Lung (tissue), 13 donors: ENCODE measurements around the gene ZBTB2. TPM values are rescaled to one million over a fixed set of nuclear protein-coding genes. Genes with fewer than 3 reads are reported as not detected.
"Not testable (repeated sequence)": the region's sequence is repeated elsewhere in the genome, so short reads cannot be mapped to it uniquely, and the experiment has no call there.

Experiments used
- ATAC-seq: fragments of 200-7000 bp; cut with Tn5 transposase; one replicate; pipeline ENCODE4 v1.9.1; 2020; ENCODE audit warnings: moderate number of reproducible peaks; ENCODE audit not compliant: insufficient read depth, low FRiP score
- DNase-seq, 3 donors: peaks; one replicate each; pipeline ENCODE4 v3.0.0-alpha.2; 2013 to 2017
- H3K27ac ChIP-seq, 2 donors: one replicate each; pipeline ENCODE4 v1.5.1; 2013; ENCODE audit warnings: mild to moderate bottlenecking in 2 of 2, moderate library complexity in 2 of 2, control low read depth in 1 of 2, inconsistent platforms in 1 of 2, low read depth in 1 of 2, low read length in 1 of 2
- H3K27me3 ChIP-seq, 3 donors: one replicate each; pipeline ENCODE4 v1.5.1; 2013; ENCODE audit warnings: low read length in 2 of 3; ENCODE audit not compliant: control insufficient read depth in 3 of 3, insufficient read depth in 3 of 3
- H3K36me3 ChIP-seq, 4 donors: one replicate each; pipeline ENCODE4 v1.5.1; 2013; ENCODE audit warnings: low read length in 4 of 4, mild to moderate bottlenecking in 1 of 4, moderate library complexity in 1 of 4; ENCODE audit not compliant: control insufficient read depth in 4 of 4, insufficient read depth in 4 of 4
- H3K4me1 ChIP-seq, 5 donors: one replicate each; pipeline ENCODE4 v1.5.1; 2013; ENCODE audit warnings: low read length in 5 of 5, mild to moderate bottlenecking in 2 of 5, moderate library complexity in 1 of 5; ENCODE audit not compliant: control insufficient read depth in 5 of 5, insufficient read depth in 5 of 5
- H3K4me3 ChIP-seq: one replicate; pipeline ENCODE4 v1.5.1; 2013; ENCODE audit warnings: mild to moderate bottlenecking, control low read depth, moderate library complexity
- H3K9ac ChIP-seq, 2 donors: one replicate each; pipeline ENCODE4 v1.5.1; 2013; ENCODE audit warnings: low read length in 2 of 2, control low read depth in 1 of 2; ENCODE audit not compliant: insufficient read depth in 1 of 2
- H3K9me3 ChIP-seq, 4 donors: one replicate each; pipeline ENCODE4 v1.5.1; 2013; ENCODE audit warnings: low read length in 3 of 4, mild to moderate bottlenecking in 1 of 4, moderate library complexity in 1 of 4; ENCODE audit not compliant: control insufficient read depth in 4 of 4, insufficient read depth in 3 of 4
- WGBS, 2 donors: extraction: QIAGEN DNeasy Blood & Tissue Kit; methylation state at CpG; one replicate each; pipeline ENCODE4 v1.1.7; 2013; 5-methylcytosine and 5-hydroxymethylcytosine counted together
- polyA plus RNA-seq, 2 donors: library from polyadenylated mRNA; stranded (reverse); fragments of 200-250 nt; gene quantifications; one replicate each; pipeline ENCODE4 v1.2.1, GENCODE V29; 2013
- small RNA-seq: library from RNA; depleted of rRNA; stranded (forward); fragments of <200 nt; gene quantifications from one replicate; pipeline ENCODE3, GENCODE V24; 2014; ENCODE audit warnings: low replicate concordance
- total RNA-seq, 2 donors: library from RNA; depleted of rRNA in 1 of 2; stranded (reverse); fragments of >200 nt in 1 of 2; gene quantifications; one replicate each; pipeline ENCODE4 v1.2.1, GENCODE V29; 2014 to 2021
- TF ChIP-seq, protein P1 (sequence below): IDR thresholded peaks from 2 replicates; pipeline ENCODE4 v1.5.1; 2012; ENCODE audit warnings: mild to moderate bottlenecking; ENCODE audit errors: control extremely low read depth, extremely low read depth
- donor health status: control.
- donor health status: control.
- donor health status: Bipolar disorder and iron deficiency.
- donor health status: healthy.
- donor health status: DM: yes; HTN: yes; CAD: no.

Gene ZBTB2
- total and polyA plus RNA-seq, 4 donors = 8.1 to 13.9 (median 9.8) TPM

DNA sequence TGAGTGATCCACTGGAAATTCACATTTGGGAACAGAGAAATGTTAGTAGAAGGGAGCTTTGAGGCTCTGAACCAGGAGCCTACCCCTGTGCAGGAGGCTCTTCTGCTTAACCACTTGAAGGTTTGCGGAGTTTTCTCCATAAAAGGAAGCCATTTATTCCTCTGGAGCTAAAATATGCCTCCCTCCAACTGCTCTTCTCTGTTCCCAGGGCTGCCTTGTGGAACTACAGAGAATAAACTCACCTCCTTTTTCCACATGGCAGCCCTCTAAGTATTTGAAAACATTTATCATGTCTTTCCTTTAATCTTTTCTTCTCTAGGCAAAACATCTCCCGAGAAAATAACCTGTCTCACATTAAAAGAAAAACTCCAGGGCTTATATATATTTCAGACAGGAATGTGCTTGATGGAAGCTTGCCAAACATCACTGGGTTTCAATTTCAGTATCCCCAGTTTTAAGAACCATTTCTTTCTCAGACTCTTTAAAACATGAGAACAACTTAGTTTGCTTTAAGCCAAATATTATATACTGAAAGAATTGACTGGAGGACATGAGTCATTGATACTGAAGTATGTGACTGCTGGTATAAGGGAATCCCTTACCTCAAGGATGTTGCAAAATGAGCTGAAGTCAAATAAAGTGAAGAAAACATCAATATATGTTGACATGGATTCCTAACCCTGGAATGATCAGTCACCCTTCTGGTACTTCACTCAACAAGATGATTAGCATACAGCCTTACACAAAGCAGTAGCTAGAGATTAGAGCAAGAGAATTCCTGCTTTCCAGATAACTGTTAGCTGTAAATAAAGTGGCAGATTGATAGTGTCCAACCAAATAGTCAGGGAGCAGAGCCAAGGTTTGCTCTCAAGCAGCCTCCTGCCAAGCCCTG is 74.0 kb downstream of the ZBTB2 start:
- peaks cover 0 to 15% (median 2%) of the 10 kb centered on the region in 5 donors for H3K4me1 ChIP-seq
- H3K9me3 ChIP-seq = no peaks in the 10 kb centered on the region
- DNase-seq (peak in 1 of 3 donors; percentile 67), ATAC-seq (no peak)
- 61 to 81% methylated on average over 2 of the region's 2 CpGs for WGBS, 2 donors
- H3K27ac ChIP-seq = no peak overlapping the region
- H3K36me3 ChIP-seq = peaks cover 0 to 1% (median 0%) of the 10 kb centered on the region in 4 donors
- H3K27me3 ChIP-seq = no peaks in the 10 kb centered on the region
- TF ChIP-seq, protein P1, sequence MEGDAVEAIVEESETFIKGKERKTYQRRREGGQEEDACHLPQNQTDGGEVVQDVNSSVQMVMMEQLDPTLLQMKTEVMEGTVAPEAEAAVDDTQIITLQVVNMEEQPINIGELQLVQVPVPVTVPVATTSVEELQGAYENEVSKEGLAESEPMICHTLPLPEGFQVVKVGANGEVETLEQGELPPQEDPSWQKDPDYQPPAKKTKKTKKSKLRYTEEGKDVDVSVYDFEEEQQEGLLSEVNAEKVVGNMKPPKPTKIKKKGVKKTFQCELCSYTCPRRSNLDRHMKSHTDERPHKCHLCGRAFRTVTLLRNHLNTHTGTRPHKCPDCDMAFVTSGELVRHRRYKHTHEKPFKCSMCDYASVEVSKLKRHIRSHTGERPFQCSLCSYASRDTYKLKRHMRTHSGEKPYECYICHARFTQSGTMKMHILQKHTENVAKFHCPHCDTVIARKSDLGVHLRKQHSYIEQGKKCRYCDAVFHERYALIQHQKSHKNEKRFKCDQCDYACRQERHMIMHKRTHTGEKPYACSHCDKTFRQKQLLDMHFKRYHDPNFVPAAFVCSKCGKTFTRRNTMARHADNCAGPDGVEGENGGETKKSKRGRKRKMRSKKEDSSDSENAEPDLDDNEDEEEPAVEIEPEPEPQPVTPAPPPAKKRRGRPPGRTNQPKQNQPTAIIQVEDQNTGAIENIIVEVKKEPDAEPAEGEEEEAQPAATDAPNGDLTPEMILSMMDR = no peak
- no peak overlapping the region for H3K9ac ChIP-seq
- no peak overlapping the region for H3K4me3 ChIP-seq

DNA sequence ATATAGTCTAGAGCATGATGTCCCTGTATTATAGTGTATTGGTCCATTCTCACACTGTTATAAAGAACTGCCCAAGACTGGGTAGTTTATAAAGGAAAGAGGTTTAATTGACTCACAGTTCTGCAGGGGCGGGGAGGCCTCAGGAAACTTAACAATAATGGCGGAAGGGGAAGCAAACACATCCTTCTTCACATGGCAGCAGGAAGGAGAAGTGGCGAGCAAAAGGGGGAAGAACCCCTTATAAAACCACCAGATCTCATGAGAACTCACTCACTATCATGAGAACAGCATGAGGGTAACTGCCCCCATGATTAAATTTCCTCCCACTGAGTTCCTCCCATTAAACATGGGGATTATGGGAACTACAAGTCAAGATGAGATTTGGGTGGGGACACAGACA is 75.7 kb downstream of the ZBTB2 start:
- not testable (repeated sequence) for ATAC-seq, H3K27ac ChIP-seq, DNase-seq, H3K36me3 ChIP-seq, H3K9ac ChIP-seq, H3K4me3 ChIP-seq, H3K27me3 ChIP-seq, H3K9me3 ChIP-seq
- H3K4me1 ChIP-seq = peaks cover 0 to 17% (median 4%) of the 10 kb centered on the region in 5 donors
- WGBS, 2 donors = 43 to 67% methylated on average over 3 of the region's 3 CpGs

Small RNAs within 50 kb of the gene (small RNA-seq; reads per million reads assigned to genes)
- not detected for gene RF00019

Other genes starting within 250 kb of the ZBTB2 start
- gene AKAP12, start 151.6 kb downstream of the ZBTB2 start, total RNA-seq = 100 to 1,000 TPM in 1 of 2 donors, 10 to 100 TPM in 1; 27.9 to 110 TPM
- 10 to 100 TPM in 1 of 2 donors, 1 to 10 TPM in 1; 9.4 to 21.2 TPM for gene AKAP12, start 151.6 kb downstream of the ZBTB2 start, polyA plus RNA-seq
- 10 to 100 TPM; 17.8 to 43.2 TPM for gene RMND1, start 60.6 kb upstream of the ZBTB2 start, total RNA-seq
- gene RMND1, start 60.6 kb upstream of the ZBTB2 start, polyA plus RNA-seq = 10 to 100 TPM; 10.2 to 26.0 TPM
- 10 to 100 TPM; 21.3 to 24.1 TPM for gene CCDC170, start 102.5 kb upstream of the ZBTB2 start, total RNA-seq
- gene CCDC170, start 102.5 kb upstream of the ZBTB2 start, polyA plus RNA-seq = 1 to 10 TPM; 2.4 to 5.2 TPM